OCI-M1 (cell line): ENCODE measurements around the gene POMGNT2.

Source experiments
- DNase-seq: peaks from one replicate; lab custom pipeline; 2025; lab: John Stamatoyannopoulos, UW

The POMGNT2 gene

DNA sequence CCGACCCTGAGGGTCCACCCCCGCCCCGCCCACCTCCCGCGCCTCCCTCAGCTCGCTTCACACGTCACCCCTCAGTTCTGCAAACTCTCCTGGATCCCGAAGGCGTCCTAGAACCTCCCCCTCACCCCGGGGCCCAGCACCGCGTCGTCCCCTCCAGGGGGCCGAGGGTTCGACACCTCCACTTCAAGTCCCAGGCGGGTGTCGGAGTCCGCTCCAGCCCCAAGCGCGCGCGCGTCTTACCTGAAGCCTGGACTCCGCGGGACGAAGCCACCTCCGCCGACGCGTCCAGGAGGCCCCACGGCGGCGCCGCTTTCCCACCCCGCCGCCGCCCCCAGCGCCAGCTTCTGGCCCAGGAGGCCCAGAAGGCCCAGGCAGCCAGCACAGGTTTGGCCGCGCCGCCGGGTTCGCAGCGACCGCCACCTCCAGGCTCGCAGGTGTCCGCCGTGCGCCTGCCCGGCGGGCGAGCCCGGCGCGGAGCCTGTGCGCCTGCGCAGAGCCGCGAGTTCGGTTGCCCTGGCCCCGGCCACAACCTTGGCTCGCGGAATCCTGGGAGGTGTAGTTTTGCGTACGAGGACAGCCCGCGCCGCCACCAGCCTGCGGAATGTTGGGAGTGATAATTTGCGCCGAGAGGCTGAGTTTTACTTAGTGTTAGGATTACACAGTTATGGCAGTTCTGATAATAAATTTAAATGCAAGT lies at the start of gene POMGNT2:
TSS of gene POMGNT2 (minus strand) at position 484 of the 697 bp plus-strand sequence. CDS start 24,648 bp downstream, outside the sequence.
- peak; percentile 92 for DNase-seq

DNA sequence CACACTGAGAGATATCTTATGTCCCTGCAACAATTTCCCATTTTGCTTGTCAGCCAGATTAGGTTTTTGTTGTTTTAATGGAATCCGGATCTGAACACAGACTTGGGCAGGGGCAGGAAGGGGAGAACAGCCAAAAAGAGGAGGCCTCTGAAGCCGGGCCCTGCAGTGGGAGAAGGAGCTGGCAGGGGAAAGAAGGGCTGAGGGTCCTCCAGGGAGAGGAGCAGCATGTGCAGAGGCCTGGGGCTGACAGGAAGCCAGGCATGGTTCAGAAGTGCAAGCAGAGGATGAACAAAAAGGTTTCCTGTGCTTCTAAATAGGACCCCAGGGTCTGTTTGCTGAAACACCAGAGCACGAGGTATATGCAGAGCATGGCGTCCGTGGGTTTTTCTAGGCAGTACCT lies 49.1 kb upstream of the POMGNT2 start:
- no peak for DNase-seq

DNA sequence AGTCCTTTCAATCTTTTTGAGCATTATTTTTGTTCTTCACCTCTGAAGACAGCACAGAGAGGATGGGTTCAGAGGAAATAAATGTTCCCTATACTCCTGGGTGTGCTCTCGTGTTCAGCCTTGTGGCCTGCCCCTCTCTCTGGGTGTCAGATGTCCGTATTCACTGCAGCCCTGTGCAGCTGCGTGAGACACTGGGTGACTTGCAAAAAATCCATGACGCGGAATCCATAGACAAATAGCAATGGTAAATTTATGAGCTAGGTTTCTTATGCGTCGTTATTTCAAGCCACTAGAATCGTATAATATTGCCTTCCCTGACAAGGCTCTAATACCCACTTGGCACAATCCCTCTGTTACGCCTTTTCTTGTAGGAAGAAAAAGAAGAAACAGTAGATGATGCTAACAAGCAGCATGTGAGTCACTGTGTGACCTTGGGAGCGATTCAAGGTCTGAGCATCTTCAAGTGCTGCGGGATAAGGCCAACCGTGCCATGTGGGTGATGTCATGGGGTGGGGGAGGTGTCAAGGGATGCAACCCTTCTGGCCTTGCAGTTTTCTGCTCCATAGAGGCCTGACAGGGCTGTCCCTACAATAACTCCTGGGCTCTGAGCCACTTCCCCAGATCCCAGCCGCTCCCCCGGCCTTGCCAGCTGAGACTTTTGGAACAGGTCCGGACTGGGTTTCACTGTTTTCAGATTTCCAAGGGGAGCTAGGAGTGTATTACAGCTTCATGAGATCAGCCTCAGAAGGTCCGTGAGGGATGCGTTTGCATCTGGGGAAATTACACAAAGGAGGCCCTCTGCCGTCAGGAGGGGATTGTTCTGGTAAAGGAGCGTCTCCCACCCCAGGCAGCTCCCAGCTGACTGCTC lies 47.6 kb upstream of the POMGNT2 start:
- DNase-seq: no peak

DNA sequence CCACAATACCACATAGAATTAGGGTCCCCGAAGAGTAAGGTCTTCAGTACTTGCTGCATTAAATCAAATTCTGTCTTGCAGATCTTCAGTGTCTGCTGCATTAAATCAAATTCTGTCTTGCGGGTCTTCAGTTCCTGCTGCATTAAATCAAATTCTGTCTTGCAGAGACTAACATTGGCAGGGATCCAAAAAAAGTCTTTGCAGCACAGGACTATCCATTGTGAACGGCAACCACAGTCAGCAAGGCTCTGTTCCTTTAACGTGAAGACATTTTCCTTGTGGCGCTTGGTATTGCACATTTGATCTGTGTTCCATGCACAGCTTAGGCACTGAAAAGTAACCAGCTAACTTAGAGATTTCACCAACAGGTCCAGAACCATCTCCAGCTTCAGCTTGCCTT lies 46.8 kb upstream of the POMGNT2 start:
- no peak for DNase-seq

DNA sequence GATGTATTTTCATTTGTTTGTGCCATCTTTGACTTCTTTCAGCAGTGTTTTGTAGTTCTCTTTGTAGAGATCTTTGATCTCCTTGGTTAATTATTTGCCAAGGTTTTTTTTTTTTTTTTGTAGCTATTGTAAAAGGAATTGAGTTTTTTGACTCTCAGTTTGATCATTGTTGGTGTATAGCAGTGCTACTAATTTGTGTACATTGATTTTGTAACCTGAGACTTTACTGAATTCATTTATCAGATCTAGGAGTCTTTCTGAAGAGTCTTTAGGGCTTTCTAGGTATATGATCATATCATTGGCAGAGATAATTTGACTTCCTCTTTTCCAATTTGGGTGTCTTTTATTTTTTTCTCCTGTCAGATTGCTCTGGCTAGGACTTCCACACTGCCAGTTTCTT lies 42.2 kb upstream of the POMGNT2 start:
- DNase-seq: peak; percentile 24

DNA sequence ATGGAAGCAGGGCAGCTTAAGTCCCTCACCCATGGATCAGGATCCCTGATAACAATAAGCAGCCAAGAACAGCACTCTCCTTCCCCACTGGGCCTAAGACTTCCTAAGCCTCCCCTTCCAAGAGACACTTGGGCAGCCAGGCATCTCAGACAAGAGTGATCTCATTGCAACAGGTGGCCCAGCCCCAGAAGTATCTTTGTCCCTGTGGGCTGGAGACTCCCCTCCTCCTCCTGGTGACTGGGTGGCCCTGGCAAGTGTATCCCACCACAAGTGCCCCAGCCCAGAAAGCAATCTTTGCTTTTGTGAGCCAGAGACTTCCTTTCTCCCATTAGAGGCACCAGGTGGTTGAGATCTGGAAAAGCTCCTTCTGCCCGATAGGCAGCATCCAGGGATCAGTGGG lies 40.7 kb upstream of the POMGNT2 start:
- no peak for DNase-seq

DNA sequence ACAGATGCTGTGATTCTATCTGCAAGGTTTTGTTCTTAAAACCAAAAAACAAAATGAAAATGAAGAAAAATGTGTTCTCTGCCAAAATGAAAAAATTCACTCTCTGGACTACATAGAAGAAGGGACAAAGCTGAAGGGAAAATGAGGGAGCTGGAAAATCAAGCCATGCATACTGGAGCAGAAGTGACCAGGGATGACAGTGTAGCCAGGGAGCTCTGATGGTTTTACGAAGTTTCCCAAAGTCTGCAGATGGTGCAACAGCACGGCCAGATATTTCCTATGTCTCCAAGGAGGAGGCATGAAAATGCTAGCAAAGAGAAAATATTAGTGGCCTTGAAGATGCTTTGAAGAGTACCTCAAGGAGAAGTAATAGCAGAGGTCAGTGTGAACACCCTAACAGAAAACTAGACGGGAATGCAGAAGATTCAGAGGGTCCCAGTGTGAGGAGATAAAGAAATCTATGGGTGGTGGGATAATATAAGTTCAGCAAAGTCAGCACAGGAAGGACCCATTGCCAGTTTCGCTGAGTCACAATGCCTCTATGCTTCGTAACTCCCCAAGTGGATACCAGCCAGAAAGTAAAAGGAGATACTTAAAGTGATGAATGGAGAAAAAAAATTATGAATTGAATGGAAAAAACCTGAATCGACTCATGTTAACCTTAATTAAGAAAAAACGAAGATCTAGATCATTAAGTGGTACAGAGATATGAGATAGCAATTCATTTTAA lies 39.0 kb upstream of the POMGNT2 start:
- peak; percentile 39 for DNase-seq

DNA sequence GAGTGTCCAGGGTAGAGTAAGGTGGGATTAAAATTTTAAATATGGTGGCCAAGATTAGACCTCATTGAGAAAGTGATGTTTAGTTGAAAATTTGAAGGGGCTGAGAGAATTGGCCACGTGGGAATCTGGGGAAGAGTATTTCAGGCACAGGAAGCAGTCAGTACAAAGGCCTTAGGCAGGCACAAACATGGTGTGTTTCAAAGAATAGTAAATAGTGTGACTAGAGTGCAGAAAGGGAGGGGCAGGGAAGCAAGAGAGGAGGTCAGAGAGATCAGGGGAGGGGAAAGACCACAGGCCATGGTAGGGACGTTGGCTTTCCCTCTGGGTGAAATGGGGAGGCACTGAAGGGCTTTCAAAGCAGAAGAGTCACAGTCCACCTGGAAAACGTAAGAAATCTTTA lies 36.6 kb upstream of the POMGNT2 start:
- no peak for DNase-seq

DNA sequence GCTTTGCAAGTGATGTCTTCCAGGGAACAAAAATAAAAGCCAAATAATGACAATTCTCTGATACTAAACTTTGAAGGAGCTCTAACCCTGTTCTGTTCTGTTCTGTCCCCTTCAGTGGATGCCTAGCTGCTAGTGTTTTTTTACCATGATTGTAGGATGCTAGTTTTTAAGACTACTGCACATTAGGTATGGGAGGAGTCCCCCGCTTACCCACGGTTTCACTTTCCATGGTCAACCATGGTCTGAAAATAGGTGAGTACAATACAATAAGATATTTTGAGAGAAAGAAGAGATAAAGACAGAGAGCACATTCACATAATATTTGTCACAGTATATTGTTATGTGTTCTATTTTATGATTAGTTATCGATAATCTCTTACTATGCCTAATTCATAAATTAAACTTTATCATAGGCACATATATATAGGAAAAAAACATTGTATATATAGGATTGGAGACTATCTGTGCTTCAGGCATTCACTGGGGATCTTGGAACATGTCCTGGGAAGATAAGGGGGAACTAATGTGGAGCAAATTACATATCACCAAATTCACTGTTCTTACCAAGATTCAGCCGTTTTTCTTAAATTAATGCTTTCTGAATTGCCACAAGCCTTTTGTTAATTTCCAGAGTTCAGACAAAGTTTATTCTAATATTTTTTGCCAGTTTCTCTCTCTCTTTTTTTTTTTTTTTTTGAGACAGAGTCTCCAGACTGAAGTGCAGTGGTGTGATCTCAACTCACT lies 32.8 kb upstream of the POMGNT2 start:
- no peak for DNase-seq

DNA sequence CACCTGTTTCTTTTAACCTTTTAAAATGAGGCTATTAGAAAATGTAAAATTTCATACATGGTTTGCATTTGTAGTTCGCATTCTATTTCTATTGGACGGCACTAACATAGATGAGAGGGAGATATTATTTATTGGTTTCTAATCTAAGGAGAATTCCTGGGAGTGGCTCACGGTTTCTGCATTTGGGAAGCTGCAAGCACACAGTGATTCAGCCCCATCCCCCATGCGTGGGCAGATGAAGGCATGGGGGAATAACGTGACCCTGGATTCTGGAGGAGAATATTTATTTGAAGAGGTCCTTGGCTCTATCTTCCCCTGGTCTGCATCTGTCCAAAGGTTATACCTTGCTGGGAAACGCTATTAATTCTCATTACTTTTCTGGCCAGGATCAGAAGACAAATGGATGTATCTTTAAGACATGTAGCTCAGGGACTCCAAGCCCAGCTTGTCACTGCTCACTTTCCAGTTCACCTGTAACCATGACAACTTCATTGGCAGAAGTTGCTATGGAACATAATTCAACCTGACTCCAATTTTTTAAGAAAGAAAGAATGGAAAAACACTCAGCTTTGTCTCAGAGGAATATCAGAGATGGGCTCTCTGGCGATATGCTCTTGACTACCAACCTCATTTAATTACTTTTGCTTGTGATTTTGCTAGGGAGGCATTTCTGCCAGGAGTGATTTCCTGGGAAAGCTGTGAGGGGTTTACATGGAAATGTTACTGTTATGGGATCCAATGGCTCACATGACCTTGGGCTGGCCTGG lies 27.2 kb upstream of the POMGNT2 start:
- DNase-seq: no peak

DNA sequence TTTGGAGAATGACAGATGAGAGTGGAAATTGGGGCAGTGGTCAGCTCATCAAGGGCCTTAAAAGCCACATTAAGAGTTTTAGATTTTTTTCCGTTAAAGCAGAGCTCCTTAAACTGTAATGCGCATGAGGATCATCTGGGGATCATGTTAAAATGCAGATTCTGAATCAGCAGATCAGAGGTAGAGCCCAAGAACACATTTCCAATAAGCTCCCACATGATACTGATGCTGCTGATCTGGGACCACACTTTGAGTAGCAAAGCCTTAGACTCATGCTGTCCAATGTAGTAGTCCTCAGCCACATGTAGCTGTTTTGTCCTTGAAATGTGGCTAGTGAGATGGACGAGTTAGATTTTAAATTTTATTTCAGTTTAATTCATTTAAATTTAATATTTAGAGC lies 26.3 kb upstream of the POMGNT2 start:
- no peak for DNase-seq

DNA sequence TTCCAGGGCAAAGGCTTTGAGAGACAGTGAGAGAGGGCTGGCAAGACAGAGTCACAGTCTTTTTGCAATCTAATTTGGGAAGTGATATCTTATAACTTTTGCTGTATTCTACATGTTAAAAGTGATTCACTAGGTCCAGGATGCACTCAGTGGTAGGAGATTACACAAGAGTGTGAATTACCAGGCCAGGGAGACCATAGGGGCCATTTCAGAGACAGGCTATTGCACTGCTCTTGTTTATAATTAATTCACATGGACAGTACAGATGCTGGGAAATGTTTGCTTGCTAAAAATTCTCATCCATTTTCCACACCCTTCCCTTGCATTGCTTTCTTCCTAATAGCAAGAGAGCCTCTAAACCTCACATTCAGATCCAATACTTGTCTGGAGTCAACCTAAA lies 22.6 kb upstream of the POMGNT2 start:
- DNase-seq: no peak

DNA sequence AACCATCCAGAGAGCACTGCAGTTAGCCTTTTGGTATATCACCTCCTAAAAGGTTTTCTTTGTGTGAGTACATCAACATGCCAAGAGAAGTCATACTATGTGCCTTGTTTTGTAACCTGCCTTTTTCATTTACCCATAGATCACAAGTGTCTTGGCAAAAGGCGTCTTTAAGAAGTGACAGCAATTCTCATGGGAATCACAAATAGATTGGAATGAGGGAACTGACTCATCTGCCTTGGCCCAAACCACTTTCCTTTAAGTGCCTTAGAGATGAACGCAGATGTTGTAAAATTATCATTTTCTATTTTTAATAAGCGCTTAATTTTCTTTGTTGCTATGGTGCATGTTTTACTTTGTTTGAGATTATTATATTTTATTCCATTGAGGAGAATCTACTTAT lies 20.7 kb upstream of the POMGNT2 start:
- DNase-seq: no peak

DNA sequence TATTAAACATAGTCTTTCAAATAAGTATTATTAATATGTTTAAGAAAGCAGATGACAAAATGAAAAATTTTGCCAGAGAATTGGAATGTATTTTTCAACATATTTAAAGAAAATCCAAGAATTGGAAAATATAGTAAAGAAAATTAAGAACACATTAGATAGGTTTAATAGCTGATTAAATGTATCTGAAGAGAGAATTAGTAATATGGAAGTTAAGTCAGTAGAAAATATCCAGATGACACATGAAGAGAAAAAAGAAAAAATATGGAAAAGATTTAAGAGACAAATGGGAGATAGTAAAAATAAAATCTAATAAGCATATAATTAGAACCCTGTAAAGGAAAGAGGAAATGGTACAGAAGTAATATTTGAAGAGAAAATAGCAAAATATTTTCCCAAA lies 18.0 kb upstream of the POMGNT2 start:
- DNase-seq: no peak

DNA sequence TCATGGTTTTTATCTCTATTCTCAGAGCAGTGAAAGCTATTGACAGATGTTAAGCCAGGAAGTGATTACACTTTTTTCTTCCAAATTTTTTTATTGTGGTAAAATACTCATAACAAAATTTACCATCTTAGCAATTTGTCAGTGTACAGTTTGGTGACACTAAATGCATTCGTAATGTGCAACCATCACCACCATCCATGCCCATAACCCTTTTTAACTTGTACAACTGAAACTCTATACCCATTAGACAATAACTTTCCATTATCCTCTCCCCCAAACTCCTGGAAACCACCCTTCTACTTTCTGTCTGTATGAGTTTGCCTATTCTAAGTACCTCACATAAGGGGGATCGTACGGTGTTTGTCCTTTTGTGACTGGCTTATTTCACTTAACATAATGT lies 15.1 kb upstream of the POMGNT2 start:
- DNase-seq: no peak

DNA sequence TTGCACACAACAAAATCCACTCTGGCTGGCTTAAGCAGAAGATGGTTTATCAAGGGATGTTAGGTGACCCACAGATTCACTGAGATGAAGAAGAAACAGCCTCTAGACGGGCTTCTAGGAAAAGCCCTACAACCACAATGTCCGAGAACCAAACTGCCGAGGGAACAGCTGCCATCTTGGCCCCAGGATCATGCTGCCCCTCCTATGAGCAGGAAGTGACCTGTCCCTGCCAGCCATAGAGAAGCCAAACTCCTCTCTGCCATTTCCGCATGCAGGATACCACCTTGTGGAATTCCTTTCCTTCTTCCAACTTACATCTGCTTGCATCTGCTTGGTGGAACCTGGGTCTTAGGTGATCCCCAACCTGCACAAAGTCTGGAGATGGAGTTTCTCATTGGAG lies 11.4 kb upstream of the POMGNT2 start:
- DNase-seq: no peak

DNA sequence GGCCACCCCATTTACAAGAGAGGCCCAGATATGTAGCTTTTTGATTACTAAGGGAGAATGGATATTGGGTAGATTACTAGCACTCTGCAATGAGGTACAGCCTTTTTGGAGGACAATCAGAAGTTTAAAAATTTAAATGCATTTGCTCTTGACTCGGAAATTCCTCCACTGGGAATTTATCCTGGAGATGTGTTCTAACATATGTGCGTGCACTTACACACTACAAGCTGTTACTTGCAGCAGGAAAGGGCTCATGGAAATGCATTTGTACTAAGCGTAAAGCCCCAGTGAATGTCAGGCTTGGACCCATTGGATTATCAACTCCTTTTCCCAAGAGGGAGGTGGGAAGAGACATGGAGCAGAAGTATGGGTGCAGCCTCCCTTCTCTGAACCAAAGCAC lies 7.8 kb upstream of the POMGNT2 start:
- no peak for DNase-seq

DNA sequence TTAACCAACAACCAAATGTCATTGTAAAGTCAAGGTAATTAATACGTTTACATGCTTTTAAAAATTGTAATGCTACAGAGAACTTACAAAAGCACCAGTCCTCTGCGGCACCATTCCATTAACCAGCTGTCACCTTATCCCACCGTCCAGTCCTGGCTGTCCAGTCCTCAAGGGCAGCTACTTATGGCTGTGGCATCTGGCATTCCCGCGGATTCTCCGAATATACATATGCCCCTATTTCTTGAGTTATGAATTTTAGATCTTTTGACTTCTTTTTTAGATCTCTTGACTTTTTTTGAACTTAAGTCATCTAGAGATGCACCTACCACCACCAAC lies 382 bp upstream of the POMGNT2 start:
- DNase-seq: no peak

DNA sequence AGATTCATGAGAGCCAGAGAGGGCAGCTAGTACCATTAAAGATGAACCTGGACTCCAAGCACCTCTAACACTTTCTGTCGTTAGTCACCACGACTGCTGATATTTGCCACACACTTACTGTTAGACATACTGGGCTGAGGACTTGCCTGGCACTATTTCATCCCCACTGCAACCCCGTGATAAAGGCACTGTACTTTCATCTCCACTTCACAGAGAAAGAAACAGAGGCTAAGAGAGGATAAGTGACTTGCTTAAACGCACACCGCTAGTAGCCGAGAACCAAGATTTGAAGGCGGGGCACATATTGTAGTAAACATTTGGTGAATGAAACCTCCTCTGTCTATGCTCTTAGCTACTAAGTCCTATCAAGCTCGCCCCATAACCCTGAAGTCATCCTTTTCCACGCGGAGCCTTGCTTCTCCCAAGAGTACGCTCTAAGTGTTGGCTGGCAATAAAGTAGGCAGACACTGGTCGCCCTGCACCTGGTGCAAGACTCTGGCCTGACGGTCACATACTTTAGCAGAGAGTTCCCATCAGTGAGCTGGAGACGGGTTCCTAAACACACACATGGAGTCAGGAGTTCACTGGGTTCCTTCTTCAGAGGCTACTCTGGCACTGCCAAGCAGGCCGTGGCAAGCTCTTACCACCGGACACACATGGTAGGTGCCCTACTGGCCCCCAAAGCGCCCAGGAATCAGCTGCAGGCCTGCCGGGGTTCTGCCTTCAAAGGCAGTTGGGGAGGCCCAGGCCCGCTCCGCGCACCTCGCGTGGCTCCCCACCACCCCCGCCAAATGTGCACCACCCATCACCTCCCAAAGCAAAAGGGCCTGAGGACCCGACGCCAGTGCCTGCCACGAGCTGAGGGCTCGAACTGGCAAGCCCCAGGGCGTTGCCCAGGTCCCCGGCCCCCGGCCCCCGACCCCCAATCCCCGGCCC lies 951 bp downstream of the POMGNT2 start:
- no peak for DNase-seq

DNA sequence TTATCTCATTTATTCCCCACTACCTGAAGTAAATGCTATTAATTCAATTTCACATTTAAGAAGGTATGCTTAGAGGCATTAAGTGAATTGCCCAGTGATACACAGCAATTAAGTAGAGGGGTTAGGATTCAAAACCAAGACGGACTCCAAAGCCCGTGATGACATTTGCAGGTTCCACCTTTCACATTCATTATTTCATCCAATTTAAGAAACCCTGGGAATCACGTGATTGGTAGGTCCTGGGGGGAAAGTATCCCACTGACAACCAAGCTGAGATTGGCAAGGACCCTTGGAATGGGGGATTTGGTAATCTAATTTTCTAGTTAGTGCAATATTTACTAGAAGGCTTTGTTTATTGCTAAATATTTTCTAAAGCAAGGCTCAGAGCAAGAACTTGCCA lies 1.8 kb downstream of the POMGNT2 start:
- DNase-seq: no peak
